ENCODE data around the gene ZNF3.

- TF ChIP-seq POLR2AphosphoS5 (IDR thresholded peaks at IDR 0.05; ENCODE audit: insufficient read depth in 1 of 2, low read depth in 1 of 2): no peak
- TF ChIP-seq, protein P1, sequence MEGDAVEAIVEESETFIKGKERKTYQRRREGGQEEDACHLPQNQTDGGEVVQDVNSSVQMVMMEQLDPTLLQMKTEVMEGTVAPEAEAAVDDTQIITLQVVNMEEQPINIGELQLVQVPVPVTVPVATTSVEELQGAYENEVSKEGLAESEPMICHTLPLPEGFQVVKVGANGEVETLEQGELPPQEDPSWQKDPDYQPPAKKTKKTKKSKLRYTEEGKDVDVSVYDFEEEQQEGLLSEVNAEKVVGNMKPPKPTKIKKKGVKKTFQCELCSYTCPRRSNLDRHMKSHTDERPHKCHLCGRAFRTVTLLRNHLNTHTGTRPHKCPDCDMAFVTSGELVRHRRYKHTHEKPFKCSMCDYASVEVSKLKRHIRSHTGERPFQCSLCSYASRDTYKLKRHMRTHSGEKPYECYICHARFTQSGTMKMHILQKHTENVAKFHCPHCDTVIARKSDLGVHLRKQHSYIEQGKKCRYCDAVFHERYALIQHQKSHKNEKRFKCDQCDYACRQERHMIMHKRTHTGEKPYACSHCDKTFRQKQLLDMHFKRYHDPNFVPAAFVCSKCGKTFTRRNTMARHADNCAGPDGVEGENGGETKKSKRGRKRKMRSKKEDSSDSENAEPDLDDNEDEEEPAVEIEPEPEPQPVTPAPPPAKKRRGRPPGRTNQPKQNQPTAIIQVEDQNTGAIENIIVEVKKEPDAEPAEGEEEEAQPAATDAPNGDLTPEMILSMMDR (IDR thresholded peaks at IDR 0.05): no peak
Measured at GRCh38 chr7:100066953-100067352, 14.6 kb downstream of the ZNF3 start.
